LHCN-M2 (cell line): ENCODE measurements around the gene SPACDR. TPM values are rescaled to one million over a fixed set of nuclear protein-coding genes. Genes with fewer than 3 reads are reported as not detected.
A peak's percentile ranks its signal among the peaks of the same experiment; 100 is the strongest.
"Not testable (repeated sequence)": the region's sequence is repeated elsewhere in the genome, so short reads cannot be mapped to it uniquely, and the experiment has no call there.

ENCODE experiments used
- DNase-seq: peaks from one replicate; pipeline ENCODE4 v3.0.0-alpha.2; 2012; ENCODE audit warnings: low read depth
- polyA plus RNA-seq: library from polyadenylated mRNA; unstranded; fragments of >200 nt; gene quantifications from one replicate; pipeline ENCODE4 v1.2.1, GENCODE V29; 2012; ENCODE audit warnings: missing spikeins
- total RNA-seq: library from RNA; depleted of rRNA; stranded (reverse); fragments of >200 nt; gene quantifications from 2 replicates; pipeline ENCODE4 v1.2.3, GENCODE V29; 2014; rRNA removed

The SPACDR gene
- total RNA-seq, result not detected in 2 replicates
- 0.35 TPM for polyA plus RNA-seq

GRCh38 chr7:100464210-100464660, at the start of gene SPACDR:
TSS of gene SPACDR (minus strand) at chr7:100464260. CDS start at chr7:100464025, 235 bp downstream.
- DNase-seq, result no peak

- DNase-seq, result no peak
These were observed 49.3 kb upstream of the SPACDR start for GRCh38 chr7:100513212-100513810.

DNA sequence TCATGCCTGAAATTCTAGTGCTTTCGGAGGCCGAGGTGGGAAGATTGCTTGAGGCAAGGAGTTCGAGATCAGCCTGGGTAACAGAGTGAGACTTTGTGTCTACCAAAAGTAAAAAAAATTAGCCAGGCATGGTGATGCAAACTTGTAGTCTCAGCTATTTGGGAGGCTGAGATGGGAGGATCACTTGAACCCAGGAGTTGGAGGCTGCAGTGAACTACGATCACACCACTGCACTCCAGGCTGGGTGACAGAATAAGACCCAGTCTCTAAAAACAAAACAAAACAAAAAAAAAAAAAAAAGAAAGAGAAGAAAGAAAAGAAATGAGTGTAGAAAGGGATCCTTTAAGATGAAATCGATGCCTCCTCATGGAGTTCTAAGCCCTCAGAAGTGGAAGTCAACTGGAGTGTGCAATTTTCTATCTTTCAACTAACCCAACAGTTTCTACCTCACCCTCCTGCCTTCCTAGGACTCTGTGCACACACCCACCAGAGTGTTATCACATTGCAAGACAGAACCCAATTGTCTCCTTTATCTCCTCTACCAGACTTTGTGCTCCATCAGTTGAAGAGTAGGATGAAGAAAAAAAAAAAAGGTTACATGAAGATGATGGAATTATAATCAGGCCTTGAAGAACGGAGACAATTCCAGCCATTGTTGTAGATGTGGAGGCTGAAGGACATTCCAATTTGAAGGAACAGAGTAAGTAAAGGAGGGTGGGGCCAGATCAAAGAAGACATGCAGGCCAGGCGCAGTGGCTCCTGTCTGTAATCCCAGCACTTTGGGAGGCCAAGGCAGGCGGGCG, 46.6 kb upstream of the SPACDR start:
- DNase-seq, result no peak

GRCh38 chr7:100509231-100509630, 45.2 kb upstream of the SPACDR start:
- DNase-seq, result peak; percentile 59

- DNase-seq, result no peak
These were observed 42.4 kb upstream of the SPACDR start for GRCh38 chr7:100506356-100506923.

DNA sequence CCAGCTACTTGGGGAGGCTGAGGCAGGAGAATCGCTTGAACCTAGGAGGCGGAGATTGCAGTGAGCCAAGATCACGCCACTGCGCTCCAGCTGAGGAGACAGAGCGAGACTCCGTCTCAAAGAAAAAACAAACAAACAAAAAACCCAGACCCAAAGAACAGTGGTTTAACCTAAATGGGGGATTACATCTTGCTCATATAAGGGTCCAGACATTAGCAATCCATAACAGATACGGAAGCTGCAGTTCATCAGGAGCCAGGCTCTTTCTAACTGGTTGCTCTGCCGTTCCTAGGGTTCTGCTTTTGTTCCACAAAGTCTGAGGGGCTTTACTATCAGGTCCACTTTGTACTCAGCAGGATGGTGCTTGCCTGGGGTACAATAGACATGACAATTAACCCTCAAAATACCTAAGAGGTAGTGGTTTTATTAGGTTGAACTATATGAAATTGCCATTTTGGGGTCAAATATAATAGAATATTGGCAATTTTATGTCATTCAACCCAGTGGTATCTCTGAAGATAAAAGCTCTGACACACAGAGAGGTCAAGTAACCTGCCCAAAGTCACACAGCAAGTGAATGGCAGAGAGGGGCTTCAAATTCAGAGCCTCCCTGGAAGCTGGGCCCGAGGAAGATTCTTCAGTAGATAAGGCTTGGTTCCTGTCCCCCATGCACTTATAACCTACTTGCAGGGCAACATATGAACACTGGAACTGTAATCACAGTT, 41.0 kb upstream of the SPACDR start:
- no peak for DNase-seq

GRCh38 chr7:100504031-100504430, 40.0 kb upstream of the SPACDR start:
- DNase-seq, result not testable (repeated sequence)

- not testable (repeated sequence) for DNase-seq
These were observed 36.7 kb upstream of the SPACDR start for GRCh38 chr7:100500743-100501142.

- DNase-seq, result no peak
These were observed 32.4 kb upstream of the SPACDR start for GRCh38 chr7:100496509-100496908.

DNA sequence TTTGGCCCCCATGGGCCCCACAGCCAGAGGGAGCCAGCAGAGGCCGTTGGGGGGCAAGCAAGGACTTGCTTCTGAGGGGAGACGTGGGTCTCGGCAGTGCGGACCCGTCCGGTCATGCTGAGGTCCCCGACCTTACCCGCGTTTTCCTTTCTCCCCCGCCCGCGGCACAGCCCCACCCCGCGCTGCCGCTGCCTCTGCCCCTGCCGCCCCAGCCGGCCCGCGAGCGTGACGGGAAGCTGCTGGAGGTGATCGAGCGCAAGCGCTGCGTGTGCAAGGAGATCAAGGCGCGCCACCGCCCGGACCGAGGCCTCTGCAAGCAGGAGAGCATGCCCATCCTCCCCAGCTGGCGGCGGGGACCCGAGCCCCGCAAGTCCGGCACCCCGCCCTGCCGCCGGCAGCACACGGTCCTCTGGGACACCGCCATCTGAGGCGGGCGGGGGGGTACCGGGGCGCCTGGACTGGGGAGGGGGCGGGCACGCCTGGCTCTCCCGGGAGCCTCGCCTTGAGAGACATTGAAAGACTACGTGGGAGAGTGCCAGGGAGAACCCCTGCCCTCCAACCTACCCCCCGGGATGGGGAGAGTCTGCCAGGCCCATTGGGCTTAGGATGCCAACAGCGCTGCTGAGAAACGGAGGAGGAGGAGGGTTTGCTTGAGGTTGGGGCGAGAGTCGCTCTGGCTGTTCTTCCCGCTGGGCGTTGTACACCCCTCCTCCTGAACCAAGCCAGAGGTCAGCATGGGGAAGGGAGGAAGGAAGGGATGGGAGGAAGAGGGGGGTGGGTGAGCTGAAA, 29.6 kb upstream of the SPACDR start:
- no peak for DNase-seq

GRCh38 chr7:100492738-100493475, 28.8 kb upstream of the SPACDR start:
- no peak for DNase-seq

- no peak for DNase-seq
These were observed 27.1 kb upstream of the SPACDR start for GRCh38 chr7:100491192-100491578.

DNA sequence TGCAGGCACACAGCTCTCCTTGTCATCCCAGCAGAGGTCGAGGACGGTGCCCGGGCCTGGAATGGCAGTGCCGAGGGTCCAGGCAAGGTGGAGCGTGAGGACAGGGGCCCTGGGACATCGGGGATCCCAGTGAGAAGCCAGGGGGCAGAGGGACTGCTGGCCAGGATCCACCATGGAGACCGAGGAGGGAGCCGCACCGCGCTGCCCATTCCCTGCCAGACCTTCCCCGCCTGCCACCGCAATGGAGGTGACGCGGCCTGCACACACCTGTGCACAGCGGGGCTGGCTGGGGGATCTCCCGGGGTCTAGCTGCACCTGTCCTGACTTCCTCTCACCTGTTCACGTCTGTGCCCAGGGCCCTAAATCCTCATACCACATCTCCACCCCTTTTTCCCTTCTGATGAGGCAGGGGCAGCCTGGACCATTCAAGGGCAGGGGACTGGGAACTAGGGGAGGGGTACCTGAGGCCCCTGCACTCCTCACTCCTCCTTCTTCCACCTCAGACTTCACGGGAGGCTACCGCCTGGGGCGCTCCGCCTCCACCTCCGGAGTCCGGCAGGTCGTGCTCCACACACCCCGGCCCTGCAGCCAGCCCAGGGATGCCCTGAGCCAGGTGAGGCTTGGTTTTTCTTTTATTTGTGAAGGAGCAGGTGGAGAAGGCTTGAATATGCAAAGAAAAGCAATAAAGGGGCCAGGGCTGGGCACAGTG, 26.6 kb upstream of the SPACDR start:
- DNase-seq, result no peak

DNA sequence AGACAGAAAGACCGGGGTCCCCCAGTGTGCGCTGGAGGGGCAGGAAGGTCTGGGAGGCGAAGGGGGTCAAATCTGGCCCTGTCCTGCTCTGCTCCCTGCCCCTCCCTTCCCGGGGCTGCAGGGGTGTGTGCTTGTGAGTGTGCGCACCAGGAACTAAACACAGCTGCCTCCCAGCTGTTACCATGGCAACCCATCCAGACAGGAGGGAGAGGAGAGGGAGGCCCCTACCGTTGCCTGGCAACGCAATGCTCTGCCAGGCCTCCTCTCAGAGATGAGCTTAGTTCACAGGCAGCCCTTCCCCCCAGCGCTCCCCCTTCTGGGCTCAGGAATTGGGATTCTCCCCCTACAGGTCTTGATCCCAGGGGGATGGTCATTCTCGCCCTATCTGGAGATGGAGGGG, 25.8 kb upstream of the SPACDR start:
- DNase-seq, result peak; percentile 99

DNA sequence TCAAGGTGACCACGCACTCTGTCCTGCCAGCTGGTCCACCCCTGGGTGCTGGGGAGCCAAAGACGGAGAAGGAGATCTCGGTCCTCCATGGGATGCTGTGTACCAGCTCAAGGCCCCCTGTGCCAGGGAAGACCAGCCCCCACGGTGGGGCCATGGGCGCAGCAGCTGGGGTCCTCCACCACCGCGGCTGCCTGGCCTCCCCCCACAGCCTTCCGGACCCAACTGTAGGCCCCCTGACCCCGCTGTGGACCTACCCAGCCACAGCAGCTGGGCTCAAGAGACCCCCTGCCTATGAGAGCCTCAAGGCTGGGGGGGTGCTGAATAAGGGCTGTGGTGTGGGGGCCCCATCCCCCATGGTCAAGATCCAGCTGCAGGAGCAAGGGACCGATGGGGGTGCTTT, 25.1 kb upstream of the SPACDR start:
- no peak for DNase-seq

DNA sequence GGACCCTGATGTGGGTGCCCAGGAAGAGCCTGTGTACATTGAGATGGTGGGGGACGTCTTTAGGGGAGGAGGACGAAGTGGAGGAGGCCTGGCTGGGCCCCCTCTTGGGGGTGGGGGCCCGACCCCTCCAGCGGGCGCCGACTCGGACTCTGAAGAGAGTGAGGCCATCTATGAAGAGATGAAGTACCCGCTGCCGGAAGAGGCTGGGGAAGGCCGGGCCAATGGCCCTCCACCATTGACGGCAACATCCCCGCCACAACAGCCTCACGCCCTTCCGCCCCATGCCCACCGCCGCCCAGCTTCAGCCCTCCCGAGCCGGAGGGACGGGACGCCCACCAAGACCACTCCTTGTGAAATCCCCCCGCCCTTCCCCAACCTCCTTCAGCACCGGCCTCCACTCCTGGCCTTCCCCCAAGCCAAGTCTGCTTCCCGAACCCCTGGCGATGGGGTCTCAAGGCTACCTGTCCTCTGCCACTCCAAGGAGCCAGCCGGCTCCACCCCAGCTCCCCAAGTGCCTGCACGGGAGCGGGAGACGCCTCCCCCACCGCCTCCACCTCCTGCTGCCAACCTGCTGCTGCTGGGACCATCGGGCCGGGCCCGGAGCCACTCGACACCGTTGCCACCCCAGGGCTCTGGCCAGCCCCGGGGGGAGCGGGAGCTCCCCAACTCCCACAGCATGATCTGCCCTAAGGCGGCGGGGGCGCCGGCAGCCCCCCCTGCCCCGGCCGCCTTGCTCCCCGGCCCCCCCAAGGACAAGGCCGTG, 24.5 kb upstream of the SPACDR start:
- DNase-seq, result no peak

GRCh38 chr7:100486753-100487446, 22.8 kb upstream of the SPACDR start:
- DNase-seq, result peak; percentile 65

DNA sequence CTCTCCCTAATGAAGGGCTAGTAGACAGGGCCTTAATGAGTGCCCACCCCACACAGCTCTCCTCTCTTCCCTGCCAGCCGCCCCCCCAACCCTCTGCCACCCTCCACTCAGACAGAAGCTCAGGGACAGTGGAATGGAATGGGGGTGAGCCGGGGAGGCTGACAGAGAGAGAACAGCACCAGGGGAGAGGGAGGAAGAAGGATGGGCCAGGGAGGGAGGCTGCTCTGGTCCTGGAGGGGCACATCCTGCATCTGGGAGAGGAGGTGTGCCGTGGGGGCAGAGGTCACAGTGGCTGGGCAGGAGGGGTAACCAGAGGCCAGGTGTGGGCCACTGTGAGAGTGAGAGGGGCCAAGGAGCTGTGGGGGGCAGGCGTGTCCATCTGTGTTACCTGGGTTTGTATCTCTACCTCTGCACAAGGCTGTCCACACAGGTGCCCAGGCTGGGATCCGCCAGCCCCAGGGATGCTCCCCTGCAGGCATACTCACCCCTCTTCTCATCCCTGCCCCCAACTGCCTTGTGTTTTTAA, 22.1 kb upstream of the SPACDR start:
- DNase-seq, result no peak
